LHCN-M2 (cell line): ENCODE data around the gene SRCIN1. TPM values are rescaled to one million over a fixed set of nuclear protein-coding genes. Genes with fewer than 3 reads are reported as not detected.
"Not testable (repeated sequence)": the region's sequence is repeated elsewhere in the genome, so short reads cannot be mapped to it uniquely, and the experiment has no call there.

Experiments used
- DNase-seq: peaks from one replicate; pipeline ENCODE4 v3.0.0-alpha.2; 2012; ENCODE audit warnings: low read depth
- total RNA-seq: library from RNA; depleted of rRNA; stranded (reverse); fragments of >200 nt; gene quantifications from 2 replicates; pipeline ENCODE4 v1.2.3, GENCODE V29; 2014; rRNA removed

SRCIN1 gene
- total RNA-seq, 1 experiment from 2014 or later = not detected

DNA sequence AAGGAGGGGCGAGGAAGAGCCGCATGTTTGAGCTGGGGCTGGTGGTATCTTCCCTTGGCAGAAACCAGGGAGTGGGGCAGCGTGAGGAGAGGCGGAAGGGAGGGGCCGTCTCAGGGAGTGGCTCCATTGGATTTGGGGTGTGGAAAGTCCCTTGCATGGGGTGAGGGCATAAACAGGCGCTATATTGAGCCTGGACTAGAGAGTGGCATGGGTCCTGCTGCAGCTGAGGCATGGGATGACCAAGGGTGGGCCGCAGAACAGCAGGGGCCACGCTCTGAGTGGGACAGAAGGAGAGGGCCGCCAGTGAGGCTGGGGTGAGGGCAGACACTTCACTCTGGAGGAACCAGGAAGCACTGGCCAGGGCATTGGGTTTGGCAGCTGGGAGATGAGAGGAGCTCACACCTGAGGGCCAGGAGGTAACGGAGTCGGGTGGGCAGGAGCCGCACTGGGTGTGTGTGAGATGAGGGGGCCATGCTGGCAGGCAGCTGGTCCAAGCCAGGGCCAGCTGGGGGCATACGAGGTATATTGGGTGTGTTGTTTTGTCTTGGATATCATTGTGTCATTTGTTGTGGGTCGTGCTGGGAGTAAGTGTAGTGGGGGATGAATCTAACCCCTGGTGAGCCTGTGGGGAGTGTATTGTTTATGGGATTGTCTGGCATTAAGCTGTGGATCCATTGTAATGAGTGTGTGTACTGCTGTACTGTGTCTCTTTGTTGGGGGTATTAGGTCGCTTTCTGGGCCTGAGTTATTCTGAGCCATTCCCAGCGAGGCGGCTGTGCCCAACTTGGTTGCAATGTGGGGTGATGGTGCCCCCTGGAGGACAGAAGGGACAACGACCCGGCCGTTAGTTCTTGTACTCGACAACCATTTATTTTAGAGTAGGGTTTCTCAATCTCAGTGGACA, 121.3 kb downstream of the SRCIN1 start:
- DNase-seq = peak; percentile 66

DNA sequence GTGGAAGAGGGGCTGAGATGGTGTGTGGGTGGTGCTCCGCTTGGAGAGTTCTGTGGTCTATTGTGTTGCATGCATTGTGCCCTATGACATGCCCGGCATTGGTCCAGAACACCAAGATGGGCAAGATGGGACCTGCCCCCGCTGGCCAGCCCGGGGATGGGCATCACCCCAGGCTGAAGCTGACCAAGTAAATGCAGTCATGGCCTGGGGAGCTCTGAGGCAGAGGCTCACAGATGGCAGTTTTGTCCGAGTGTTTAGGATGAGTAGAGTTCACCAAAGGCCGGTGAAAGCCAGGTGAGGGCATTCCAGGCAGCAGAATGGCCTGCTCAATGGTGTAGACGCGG, 123.1 kb downstream of the SRCIN1 start:
- DNase-seq = not testable (repeated sequence)

DNA sequence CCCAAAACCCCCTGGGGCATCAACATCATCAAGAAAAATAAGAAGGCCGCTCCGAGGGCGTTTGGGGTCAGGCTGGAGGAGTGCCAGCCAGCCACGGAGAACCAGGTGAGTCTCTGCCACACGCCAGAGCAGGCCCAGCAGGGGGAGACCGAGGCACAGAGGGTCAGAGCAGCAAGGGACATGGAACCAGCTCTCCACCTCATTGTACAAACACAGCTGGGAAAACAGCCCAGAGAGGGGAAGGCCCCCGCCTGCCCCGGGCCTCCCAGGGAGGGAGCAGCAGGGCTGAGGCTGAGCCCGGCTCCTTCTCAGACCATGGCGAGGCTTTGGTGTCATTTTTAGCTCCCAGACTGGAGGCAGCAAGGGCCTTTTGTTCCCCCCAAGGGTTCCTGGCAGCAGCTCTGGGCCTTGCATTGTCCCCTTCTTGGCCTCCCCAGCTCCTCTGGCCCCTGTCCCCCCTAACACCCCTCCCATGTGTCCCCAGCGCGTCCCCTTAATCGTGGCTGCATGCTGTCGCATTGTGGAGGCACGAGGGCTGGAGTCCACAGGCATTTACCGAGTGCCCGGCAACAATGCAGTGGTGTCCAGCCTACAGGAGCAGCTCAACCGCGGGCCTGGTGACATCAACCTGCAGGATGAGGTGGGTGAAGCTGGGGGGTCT, 123.6 kb downstream of the SRCIN1 start:
- DNase-seq = not testable (repeated sequence)

Other genes starting within 250 kb of the SRCIN1 start
- 20.8 and 31.7 TPM in 2 replicates for gene ARHGAP23, start 177.5 kb downstream of the SRCIN1 start, total RNA-seq
- gene EPOP, start 69.0 kb upstream of the SRCIN1 start, total RNA-seq = 2.6 and 2.7 TPM in 2 replicates
- gene MLLT6, start 99.3 kb upstream of the SRCIN1 start, total RNA-seq = 21.4 and 26.8 TPM in 2 replicates
- 7.4 and 9.9 TPM in 2 replicates for gene CISD3, start 124.4 kb upstream of the SRCIN1 start, total RNA-seq
- 6.4 and 7.7 TPM in 2 replicates for gene PCGF2, start 142.4 kb upstream of the SRCIN1 start, total RNA-seq
- 233 and 303 TPM in 2 replicates for gene PSMB3, start 146.8 kb upstream of the SRCIN1 start, total RNA-seq
- 65.9 and 68.3 TPM in 2 replicates for gene PIP4K2B, start 193.6 kb upstream of the SRCIN1 start, total RNA-seq
- gene CWC25, start 219.4 kb upstream of the SRCIN1 start, total RNA-seq = 9.5 and 10.1 TPM in 2 replicates
- gene RPL23, start 247.8 kb upstream of the SRCIN1 start, total RNA-seq = 945 and 978 TPM in 2 replicates